SHP77 (cell line): ENCODE measurements around the gene TMEM98.
A peak's percentile ranks its signal among the peaks of the same experiment; 100 is the strongest.
"Not testable (repeated sequence)": the region's sequence is repeated elsewhere in the genome, so short reads cannot be mapped to it uniquely, and the experiment has no call there.

Experiments
- DNase-seq, 2 experiments: peaks; one replicate each; lab custom pipeline; 2025; lab: John Stamatoyannopoulos, UW

The TMEM98 gene

DNA sequence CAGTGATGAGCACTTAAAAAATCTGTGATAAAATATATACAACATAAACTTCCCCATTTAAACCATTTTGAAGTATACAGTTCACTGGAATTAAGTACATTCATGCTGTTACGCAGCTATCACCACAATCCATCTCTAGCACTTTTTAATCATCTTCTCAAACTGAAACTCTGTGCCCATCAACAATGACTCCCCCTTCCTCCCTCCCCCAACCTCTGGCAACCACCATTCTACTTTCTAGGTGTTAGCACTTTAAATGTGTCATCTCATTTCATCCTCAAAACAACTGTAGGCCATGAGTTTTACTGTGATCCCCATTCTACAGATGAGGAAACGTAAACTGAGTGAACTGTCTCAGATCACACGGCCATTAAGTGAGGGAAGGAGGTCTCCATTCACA lies 13.8 kb upstream of the TMEM98 start:
- DNase-seq = no peak

DNA sequence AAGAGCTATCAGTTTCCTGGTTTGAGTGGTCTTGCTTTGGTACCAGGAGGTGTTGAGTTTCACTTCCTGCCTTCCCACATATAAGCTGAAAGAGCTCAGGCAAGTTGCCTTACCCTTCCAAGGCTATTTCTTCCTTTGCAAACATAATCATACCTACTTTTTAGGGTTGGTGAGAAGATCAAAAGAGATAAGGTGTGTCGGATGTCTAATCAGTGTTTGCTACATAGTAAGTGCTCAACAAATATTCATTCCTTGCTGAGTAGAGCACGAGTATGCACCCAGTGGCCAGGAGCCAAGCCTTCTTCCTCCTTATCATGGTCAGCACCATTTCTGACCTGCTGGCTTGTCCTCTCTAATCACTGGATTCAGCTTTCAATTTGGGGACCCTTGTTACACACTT lies 12.7 kb upstream of the TMEM98 start:
- DNase-seq = no peak

DNA sequence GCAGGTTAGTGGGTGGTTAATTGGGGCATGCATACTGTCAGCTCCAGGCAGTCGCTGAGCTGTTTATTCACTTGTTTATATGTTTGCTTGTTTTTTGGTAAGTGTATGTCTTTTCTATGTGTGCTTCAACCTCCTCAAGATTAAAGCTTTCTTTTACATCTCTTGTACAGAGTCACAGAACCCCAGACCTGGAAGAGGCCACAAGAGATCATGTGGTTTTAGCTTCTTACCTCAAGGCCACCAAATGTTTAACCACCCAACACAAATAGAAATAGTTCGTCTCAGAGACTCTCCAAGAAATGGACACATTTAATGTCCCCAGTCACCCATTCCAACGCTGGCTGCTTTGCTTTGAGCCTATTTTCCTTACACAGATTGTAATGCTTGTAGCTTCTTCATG lies 11.8 kb upstream of the TMEM98 start:
- DNase-seq = no peak

DNA sequence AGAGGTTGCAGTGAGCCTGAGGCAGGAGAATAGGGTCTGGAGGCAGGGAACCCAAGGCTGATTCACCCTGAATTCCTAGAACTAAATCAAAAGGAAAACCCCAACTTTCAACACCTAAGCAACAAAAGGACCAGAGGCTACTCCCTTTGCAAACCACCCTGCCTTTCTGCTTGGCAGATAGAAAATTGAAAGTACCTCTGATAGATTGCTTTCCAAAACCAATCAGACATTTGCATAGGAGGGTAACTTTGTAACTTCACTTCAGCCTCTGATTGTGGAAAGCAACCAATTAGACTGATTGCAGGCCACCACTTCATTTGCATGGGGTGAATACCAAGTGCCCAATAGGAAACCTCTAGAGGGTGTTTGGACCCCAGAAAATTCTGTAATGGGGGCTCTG lies 10.9 kb upstream of the TMEM98 start:
- DNase-seq = no peak

DNA sequence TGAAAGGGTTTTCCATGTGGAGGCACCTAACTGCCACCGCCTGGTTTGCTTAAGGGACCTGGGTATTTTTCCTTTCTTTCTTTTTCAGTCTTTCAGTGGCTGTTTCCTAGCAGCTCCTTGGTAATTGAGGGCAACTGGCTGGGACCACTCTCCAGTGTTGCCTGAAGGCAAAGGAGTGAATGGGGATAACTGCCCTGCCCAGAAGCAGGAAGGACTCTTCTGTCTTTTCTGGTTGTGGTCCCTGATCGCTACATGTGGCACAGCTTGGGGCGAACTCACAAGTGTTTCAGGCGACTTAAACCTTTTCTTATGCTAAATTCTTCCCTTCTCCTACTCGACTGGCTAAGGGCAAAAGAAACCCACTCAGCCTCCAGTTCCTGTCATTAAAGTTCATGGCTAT lies 10.1 kb upstream of the TMEM98 start:
- DNase-seq = no peak

DNA sequence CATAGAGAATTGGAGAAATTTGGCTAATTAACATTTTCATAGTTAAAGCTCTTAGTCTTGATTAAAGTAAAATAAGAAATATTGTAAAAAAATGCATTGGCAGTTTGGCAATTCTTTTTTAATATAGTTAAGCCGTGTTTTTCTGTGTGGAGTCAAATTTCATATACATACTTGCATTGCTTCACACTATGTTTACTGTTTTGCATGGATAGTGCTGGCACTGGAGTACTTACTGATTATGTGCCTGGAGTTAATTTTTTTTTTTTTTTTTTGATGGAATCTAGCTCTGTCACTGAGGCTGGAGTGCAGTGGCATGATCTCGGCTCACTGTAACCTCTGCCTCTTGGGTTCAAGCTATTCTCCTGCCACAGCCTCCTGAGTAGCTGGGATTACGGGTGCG lies 8.1 kb upstream of the TMEM98 start:
- DNase-seq = not testable (repeated sequence)

DNA sequence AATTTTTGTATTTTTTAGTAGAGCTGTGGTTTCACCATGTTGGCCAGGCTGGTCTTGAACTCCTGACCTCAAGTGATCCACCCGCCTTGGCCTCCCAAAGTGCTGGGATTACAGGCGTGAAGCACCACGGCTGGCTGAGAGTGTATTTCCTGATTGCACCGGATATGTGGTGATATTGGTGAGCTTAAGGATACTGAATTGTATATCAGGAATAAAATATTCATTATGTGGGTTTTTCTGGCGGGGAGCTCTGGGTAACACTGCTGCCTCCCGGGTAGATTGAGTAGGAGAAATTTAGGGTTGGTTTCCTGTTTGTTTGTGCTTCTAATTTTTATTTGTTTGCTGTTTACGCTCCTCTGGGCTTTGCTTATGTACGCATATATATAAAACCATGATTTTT lies 7.7 kb upstream of the TMEM98 start:
- DNase-seq = no peak

DNA sequence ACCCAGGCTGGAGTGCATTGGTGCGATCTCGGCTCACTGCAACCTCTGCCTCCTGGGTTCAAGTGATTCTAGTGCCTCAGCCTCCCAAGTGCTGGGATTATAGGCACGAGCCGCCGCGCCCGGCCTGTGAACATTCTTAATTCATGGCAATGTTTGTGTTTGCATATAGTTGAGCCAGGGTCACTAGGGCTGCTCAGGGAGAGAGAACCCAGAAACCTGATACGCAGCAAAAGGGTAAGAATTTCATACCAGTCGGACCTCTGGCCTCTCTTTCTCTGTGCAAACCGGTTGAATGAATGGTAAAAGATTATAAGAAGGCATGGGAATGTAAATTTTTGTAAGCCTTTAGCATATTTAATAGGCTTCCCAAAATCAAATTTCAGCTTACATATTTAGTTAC lies 6.9 kb upstream of the TMEM98 start:
- DNase-seq = no peak

DNA sequence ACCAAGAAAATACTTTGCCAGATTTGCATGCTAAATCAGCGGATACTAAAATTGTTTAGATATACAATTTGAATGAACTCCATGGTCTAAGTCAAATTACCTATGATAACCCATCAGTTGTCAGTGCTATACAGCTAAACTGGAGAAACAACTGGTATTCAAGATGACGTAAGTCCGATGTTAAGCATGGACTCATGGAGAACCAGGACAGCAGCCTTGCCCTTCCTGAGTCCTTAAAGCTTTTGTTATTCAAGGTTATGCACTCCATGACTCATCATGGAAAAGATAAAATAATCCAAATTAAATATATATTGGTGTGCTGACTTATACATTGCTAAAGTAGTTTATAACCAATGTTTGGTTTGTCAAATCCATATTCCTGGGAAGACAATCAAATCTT lies 4.0 kb upstream of the TMEM98 start:
- DNase-seq = not testable (repeated sequence)

DNA sequence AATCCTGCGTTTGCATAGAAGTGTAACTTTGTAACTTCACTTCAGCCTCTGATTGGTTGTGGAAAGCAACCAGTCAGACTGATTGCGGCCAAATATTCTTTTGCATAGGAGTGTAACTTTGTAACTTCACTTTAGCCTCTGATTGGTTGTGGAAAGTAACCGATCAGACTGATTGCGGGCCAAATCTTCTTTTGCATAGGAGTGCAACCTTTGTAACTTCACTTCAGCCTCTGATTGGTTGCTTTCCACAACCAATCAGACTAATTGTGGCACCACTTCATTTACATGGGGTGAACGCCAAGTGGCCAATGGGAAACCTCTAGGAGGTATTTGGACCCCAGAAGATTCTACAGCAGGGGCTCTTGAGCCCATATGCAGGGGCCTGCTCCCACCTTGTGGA lies 1.8 kb upstream of the TMEM98 start:
- DNase-seq = no peak

DNA sequence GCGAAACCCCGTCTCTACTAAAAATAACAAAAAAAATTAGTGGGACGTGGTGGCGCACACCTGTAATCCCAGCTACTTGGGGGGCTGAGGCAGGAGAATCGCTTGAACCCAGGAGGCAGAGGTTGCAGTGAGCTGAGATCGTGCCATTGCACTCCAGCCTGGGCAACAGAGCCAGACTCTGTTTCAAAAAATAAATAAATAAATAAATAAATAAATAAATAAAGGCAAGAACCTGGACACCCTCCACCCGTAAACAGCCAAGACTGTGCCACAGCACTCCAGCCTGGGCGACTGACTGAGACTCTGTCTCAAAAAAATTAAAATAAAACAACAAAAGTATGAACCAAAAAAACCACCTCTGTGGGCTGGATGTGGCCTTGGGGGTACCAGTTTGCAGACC lies 1.2 kb upstream of the TMEM98 start:
- DNase-seq = not testable (repeated sequence)

DNA sequence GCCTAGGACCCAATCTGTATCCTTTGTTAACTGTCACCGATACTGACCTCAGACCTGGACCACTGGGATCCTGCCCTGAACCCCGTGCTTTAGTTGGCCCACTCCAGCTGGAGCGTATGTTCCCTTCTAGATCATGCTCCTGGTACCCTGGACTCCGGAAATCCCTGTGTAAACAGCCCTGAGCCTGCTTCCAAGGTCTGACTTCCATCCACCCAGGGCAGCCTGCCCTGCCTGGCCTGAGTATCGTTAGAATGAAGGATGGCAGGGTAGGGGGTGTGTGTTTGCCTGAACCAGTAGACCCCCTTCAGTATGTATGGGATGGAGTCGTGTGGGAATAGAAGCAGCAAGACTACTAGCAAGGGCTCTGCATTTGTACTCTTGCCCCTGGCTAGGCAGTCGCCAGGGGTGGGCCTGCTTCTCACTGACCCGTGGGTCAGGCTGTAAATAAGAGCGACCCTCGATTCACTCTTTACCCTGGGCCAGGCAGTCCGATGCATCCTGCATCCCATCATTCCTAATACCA lies 691 bp upstream of the TMEM98 start:
- DNase-seq = no peak

DNA sequence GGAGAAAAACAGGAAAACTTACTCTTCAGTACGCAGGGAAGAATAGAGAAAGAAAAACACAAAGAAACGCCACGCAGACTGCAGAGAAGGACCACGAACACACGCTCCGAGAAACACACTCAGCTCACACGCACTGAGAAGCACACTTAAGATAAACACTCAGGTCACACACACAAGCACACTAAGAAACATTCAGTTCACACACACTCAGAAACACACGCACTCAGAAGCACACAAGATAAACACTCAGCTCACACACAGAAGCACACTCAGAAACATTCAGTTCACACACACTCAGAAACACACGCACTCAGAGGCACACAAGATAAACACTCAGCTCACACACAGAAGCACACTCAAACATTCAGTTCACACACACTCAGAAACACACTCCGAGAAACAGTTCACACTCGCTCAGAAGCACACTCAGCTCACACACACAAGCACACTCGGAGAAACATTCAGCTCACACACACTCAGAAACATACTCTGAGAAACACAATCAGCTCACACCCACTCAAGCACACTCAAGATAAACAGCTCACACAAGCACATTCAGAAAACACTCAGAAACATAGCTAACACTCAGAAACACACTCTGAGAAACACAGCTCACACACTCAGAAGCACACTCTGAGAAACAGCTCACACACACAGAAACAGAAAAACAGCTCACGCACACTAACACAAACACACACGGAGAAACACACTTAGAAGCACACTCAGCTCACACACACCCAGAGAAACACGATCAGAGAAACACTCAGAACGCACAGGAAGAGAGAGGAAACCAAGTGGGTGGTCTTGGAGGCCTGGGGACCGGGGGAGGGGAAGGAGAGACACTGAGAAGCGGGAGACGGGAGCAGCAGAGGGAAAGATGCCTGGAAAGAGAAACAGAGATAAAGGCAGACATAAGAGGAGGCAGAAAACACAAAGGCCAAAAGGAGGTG lies 908 bp downstream of the TMEM98 start:
- DNase-seq = no peak

DNA sequence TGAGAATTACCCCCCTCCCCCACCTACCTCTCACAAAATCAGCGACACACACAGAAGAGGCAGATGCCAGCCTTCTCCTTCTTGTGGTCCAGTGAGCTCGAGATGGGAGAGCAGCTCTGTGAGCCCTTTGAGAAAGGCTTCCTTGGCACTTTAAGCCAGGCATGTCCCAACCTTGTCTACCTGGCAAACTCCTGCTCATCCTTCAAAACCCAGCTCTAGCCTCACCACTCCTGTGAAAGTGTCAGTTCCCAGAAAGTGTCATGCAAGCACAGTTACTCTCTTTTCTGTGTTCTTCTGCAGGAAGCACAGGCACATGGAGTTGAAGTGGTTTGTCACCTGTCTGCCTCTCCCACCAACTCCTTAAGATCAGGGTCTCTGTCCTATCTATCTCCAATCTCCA lies 1.6 kb downstream of the TMEM98 start:
- no peak for DNase-seq

DNA sequence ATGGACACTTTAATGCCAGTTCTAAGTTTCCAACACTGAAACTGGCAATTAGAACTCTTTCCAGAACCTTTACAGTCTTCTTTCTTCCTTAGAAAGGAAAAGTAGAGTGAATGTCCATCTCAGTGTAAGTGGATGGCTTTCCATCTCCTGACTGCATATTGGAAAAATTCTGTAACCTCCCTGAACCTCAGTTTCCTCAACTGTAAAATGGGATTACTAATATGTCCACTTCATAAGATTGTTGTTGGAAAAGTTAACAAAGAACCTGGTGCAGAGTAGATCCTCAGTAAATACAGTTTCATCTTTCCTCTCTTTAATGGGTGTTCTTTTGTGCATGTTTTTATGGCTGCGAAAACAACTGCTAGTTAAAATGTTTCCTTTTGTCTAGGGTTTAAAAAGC lies 2.6 kb downstream of the TMEM98 start:
- DNase-seq = no peak

DNA sequence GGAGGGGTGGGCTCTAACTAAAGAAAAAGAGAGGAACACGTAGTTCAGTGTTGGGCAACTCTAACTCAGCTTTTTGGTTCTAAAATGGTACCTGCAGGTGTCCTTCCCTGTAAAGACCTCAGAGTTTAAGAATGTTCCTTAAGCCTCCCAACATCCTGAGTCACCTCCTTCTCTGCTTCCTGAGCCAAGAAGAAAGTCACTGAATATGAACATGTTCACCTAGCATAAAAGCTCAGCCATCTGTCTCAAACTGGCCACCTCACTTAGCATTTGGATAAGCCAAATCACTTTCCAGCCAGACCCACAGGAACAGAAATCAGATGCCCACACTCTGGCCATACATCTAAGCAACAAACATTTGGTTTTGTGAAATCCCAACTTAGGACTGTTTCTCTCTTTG lies 3.7 kb downstream of the TMEM98 start:
- DNase-seq = no peak

DNA sequence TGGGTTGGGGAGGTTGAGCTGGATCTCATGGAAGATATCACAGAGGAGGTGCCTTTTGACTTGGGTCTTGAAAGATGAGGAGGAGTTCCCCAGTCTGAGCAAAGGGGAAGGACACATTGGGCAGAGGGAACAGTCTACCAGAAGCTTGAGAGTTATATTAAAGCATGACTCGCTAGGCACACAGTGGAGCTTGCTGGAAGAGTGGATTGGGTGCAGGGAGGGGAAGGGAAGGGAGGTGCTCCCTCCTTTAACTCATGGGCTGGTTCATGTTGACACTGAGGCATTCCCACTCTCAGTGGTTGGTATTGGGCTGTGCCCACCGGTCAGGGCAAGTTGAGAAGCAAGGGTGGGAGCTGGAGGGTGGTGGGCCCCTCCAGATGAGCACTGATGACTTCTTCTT lies 5.9 kb downstream of the TMEM98 start:
- DNase-seq = no peak

DNA sequence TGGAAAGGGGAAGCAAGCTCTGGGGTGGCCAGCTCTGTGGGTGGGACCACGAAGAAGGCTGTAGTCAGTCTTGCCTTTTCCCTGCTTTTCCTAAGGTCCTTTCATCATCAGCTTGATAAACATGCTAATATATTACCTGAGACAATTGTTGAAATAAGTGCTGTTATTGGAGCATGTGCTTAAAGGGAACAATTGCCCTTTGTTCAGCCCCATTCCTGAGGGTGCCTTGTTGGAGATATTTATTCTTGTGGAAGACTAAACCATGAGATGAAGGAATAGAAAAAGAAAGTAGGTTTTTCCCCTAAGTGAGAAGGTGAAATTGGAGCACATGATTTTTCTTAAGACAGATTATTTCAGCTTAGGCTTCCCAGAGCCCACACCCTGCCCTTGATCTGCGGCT lies 7.8 kb downstream of the TMEM98 start:
- DNase-seq = no peak

DNA sequence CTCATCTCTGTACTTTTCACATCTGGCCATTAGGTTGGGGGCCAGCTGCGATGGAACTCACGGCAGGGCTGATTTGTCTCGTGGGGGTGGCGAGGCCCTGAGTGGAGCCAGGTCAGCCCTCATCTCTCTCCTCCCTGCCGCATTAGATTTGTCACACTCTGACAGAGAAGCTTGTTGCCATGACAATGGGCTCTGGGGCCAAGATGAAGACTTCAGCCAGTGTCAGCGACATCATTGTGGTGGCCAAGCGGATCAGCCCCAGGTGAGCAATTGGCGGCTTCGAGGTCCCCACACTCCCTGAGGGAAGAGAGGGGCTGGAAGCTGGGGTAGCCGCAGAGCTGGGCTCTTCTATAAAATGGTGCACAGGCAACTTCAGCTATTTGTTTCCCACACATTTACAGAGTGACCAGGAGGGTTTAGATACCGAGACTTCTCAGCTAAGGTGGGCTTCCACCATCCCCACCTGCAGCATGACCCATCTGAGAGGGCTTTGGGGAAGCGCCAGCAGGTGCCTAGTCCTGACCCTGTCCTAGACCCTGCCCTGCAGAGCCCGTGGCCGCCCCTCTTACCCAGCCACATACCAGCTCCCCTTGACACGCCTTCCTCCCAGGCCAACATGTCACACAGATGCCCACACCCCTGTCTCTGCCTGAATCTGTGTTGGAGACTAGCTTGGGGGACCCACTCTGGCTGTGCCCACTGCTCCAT lies 8.4 kb downstream of the TMEM98 start:
- DNase-seq = no peak

DNA sequence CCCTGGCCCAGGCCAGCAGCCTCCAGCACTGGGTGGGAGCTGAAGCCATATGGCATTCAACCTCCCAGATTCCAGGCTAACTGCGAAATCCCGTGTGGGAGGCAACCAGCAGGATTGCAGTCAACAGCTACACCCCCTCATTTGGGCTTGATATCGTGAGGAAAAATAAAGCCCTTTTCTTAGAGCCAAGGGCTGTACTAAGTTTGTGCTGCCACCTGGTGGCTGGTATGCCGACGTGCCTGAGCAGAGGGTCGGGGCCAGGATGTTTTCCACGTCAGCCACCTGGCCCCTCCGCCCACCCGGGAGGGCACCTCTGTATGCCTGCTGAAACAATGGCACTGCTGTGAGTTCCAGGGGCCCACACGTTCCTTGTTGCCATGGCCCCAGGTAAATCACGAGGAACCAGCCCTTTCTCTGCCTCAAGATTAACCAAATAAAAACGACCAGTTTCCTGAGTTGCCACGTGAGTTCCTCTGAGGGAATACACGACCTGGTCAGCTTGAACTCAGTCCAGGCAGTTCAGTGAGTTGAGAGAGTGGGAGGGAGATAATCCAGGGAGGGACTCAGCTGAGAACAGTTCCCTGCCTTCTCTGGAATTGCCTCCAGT lies 9.0 kb downstream of the TMEM98 start:
- peak; percentile 19 to 66 for DNase-seq

DNA sequence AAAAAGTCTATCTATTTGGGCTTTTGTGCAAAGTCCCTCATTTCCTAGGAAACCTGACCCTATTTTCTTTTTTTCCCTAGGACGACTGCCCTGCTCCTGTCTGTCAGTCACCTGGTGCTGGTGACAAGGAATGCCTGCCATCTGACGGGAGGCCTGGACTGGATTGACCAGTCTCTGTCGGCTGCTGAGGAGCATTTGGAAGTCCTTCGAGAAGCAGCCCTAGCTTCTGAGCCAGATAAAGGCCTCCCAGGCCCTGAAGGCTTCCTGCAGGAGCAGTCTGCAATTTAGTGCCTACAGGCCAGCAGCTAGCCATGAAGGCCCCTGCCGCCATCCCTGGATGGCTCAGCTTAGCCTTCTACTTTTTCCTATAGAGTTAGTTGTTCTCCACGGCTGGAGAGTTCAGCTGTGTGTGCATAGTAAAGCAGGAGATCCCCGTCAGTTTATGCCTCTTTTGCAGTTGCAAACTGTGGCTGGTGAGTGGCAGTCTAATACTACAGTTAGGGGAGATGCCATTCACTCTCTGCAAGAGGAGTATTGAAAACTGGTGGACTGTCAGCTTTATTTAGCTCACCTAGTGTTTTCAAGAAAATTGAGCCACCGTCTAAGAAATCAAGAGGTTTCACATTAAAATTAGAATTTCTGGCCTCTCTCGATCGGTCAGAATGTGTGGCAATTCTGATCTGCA lies 12.9 kb downstream of the TMEM98 start:
- no peak for DNase-seq

DNA sequence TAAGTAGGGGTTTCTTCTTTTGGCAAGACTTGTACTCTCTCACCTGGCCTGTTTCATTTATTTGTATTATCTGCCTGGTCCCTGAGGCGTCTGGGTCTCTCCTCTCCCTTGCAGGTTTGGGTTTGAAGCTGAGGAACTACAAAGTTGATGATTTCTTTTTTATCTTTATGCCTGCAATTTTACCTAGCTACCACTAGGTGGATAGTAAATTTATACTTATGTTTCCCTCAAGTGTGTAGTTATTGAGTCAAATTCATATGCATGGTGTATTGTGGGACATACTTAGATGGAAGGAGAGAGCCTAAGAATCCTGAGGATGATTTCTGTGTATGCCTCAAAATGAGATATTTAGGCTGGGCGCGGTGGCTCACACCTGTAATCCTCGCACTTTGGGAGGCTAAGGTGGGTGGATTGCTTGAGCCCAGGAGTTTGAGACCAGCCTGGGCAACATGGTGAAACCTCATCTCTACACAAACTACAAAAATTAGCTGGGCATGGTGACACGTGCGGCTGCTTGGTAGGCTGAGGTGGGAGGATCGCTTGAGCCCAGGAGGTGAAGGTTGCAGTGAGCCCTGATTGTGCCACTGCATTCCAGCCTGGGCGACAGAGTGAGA lies 13.6 kb downstream of the TMEM98 start:
- no peak for DNase-seq
